Keratinocyte (primary cell): Measurements from ENCODE around the gene PHACTR2. TPM values are rescaled to one million over a fixed set of nuclear protein-coding genes. Genes with fewer than 3 reads are reported as not detected.

Experiments used
- DNase-seq: peaks from one replicate; pipeline ENCODE4 v3.0.0-alpha.2; 2011; ENCODE audit warnings: low read depth, missing footprints, low spot score
- FAIRE-seq: peaks from 2 replicates; lab custom pipeline; 2011; peaks lifted over from hg19 to GRCh38; lab: Jason Lieb, UNC
- H2AFZ ChIP-seq: 2 replicates; pipeline ENCODE4 v1.6.0; 2012; ENCODE audit warnings: low read length, control low read depth, inconsistent platforms; ENCODE audit not compliant: control insufficient read depth
- H3K27ac ChIP-seq: 2 replicates; pipeline ENCODE4 v1.5.1; 2011; ENCODE audit warnings: low read length; ENCODE audit not compliant: control insufficient read depth, insufficient read depth
- H3K27me3 ChIP-seq: 3 replicates; pipeline ENCODE4 v1.6.0; 2011; ENCODE audit warnings: low read length; ENCODE audit not compliant: control insufficient read depth, insufficient read depth; ENCODE audit errors: extremely low read depth
- H3K36me3 ChIP-seq, 2 experiments: 2 replicates in 1 of 2; 3 replicates in 1 of 2; pipeline ENCODE4 v1.5.1; 2011; ENCODE audit warnings: low read length in 2 of 2, mild to moderate bottlenecking in 1 of 2; ENCODE audit not compliant: control insufficient read depth in 2 of 2, insufficient read depth in 2 of 2; ENCODE audit errors: extremely low read depth in 1 of 2
- H3K4me1 ChIP-seq: 3 replicates; pipeline ENCODE4 v1.5.1; 2011; ENCODE audit warnings: low read length; ENCODE audit not compliant: control insufficient read depth, insufficient read depth; ENCODE audit errors: extremely low read depth
- H3K4me2 ChIP-seq: 3 replicates; pipeline ENCODE4 v1.6.0; 2011; ENCODE audit warnings: low read depth, low read length; ENCODE audit not compliant: control insufficient read depth, insufficient read depth; ENCODE audit errors: extremely low read depth
- H3K4me3 ChIP-seq, 3 experiments: fragments of 200-600 bp in 1 of 3; sonication (generic) in 1 of 3; 2 replicates in 2 of 3; 3 replicates in 1 of 3; pipeline ENCODE4 v1.5.1; 2011 to 2016; ENCODE audit warnings: low read length in 3 of 3, mild to moderate bottlenecking in 3 of 3, control low read depth in 2 of 3, inconsistent platforms in 1 of 3, low read depth in 1 of 3, mixed read lengths in 1 of 3, mixed run types in 1 of 3, moderate library complexity in 1 of 3; ENCODE audit not compliant: control insufficient read depth in 2 of 3, insufficient read depth in 2 of 3; ENCODE audit errors: extremely low read depth in 1 of 3
- H3K79me2 ChIP-seq: 2 replicates; pipeline ENCODE4 v1.6.0; 2012; ENCODE audit warnings: low read length; ENCODE audit not compliant: control insufficient read depth, insufficient read depth
- H3K9ac ChIP-seq: 3 replicates; pipeline ENCODE4 v1.6.0; 2011; ENCODE audit warnings: low read length; ENCODE audit not compliant: control insufficient read depth, insufficient read depth; ENCODE audit errors: extremely low read depth
- H3K9me1 ChIP-seq: 3 replicates; pipeline ENCODE4 v1.6.0; 2011; ENCODE audit warnings: low read length; ENCODE audit not compliant: control insufficient read depth, insufficient read depth; ENCODE audit errors: extremely low read depth
- H3K9me3 ChIP-seq: 2 replicates; pipeline ENCODE4 v1.5.1; 2012; ENCODE audit warnings: low read depth, low read length; ENCODE audit not compliant: control insufficient read depth
- H4K20me1 ChIP-seq: 3 replicates; pipeline ENCODE4 v1.6.0; 2011; ENCODE audit warnings: low read length; ENCODE audit not compliant: control insufficient read depth, insufficient read depth; ENCODE audit errors: extremely low read depth
- EZH2 ChIP-seq: IDR thresholded peaks from one replicate; pipeline ENCODE4 v1.6.1; 2012; ENCODE audit warnings: inconsistent platforms, mild to moderate bottlenecking, low read length, moderate library complexity
- dilution Hi-C: fragments of 300-500 bp; cut with MboI; formaldehyde crosslinking; loops from one replicate; pipeline ENCODE4 v1.7.0; 2020; ENCODE audit warnings: low sequenced_read_pairs; ENCODE audit not compliant: extremely low pct_ligation_motif_present
- polyA plus RNA-seq, 5 experiments: library from polyadenylated mRNA; depleted of rRNA in 3 of 5; stranded (reverse) in 3 of 5; stranded (forward) in 1 of 5; unstranded in 1 of 5; fragments of >200 nt; gene quantifications; 1 replicate in 1 of 5; 2 replicates in 3 of 5; 3 replicates in 1 of 5; pipeline versions ENCODE4 v1.2.1 to v1.2.3, GENCODE V29; 2011 to 2012; ENCODE audit warnings: missing spikeins in 2 of 5, low read depth in 1 of 5, low replicate concordance in 1 of 5
- TF ChIP-seq, protein P1 (sequence below), 3 experiments: IDR thresholded peaks in 1 of 3; conservative IDR thresholded peaks in 1 of 3; optimal IDR thresholded peaks in 1 of 3; 2 replicates in 2 of 3; 3 replicates in 1 of 3; pipeline versions ENCODE3 to v1.5.1; 2011; ENCODE audit warnings: low read length in 3 of 3, mild to moderate bottlenecking in 3 of 3, moderate library complexity in 2 of 3, control low read depth in 1 of 3, inconsistent platforms in 1 of 3; ENCODE audit not compliant: insufficient read depth in 2 of 3; ENCODE audit errors: extremely low read depth in 1 of 3

The PHACTR2 gene
- polyA plus RNA-seq, 1 donor (not counting 4 experiments of a cell fraction or from before 2014, with no cell fraction given): 9.4 TPM

DNA sequence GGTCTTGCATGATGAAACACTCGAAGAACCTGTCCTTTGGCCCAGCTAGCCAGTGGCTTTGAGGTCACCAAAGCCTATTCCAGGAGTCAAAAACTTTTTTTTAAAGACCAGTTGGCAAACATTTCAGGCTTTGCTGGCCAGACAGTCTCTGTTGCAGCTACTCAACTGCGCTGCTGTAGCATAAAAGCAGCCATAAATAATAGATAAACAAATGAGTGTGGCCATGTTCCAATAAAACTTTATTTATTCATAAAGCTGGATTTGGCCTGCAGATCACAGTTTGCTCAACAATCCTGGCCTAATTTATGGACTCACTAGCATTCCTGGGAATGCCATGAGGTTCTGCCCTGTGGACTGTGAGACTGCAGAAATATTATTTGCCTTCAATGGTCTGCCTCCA lies 96.6 kb downstream of the PHACTR2 start:
- H3K79me2 ChIP-seq: no peaks in the 10 kb centered on the region
- DNase-seq (no peak), FAIRE-seq (no peak)
- H2AFZ ChIP-seq: no peak overlapping the region
- no peak overlapping the region for H3K4me2 ChIP-seq
- H3K36me3 ChIP-seq: peaks cover 4 to 7% of the 10 kb centered on the region in 2 experiments
- dilution Hi-C loops: no loop called here
- H3K4me1 ChIP-seq: no peaks in the 10 kb centered on the region
- no peaks in the 10 kb centered on the region for H4K20me1 ChIP-seq
- H3K9me1 ChIP-seq: no peaks in the 10 kb centered on the region
- no peaks in the 10 kb centered on the region for H3K27me3 ChIP-seq
- TF ChIP-seq, protein P1, sequence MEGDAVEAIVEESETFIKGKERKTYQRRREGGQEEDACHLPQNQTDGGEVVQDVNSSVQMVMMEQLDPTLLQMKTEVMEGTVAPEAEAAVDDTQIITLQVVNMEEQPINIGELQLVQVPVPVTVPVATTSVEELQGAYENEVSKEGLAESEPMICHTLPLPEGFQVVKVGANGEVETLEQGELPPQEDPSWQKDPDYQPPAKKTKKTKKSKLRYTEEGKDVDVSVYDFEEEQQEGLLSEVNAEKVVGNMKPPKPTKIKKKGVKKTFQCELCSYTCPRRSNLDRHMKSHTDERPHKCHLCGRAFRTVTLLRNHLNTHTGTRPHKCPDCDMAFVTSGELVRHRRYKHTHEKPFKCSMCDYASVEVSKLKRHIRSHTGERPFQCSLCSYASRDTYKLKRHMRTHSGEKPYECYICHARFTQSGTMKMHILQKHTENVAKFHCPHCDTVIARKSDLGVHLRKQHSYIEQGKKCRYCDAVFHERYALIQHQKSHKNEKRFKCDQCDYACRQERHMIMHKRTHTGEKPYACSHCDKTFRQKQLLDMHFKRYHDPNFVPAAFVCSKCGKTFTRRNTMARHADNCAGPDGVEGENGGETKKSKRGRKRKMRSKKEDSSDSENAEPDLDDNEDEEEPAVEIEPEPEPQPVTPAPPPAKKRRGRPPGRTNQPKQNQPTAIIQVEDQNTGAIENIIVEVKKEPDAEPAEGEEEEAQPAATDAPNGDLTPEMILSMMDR (optimal IDR thresholded peaks at IDR 0.05 in 1 of 3, IDR thresholded peaks at IDR 0.05 in 1 of 3, conservative IDR thresholded peaks at IDR 0.05 in 1 of 3; ENCODE audit: extremely low read depth in 1 of 3, insufficient read depth in 2 of 3, low read length in 3 of 3): no peak
- no peak for TF ChIP-seq EZH2
- no peak overlapping the region for H3K4me3 ChIP-seq
- no peak overlapping the region for H3K27ac ChIP-seq
- H3K9me3 ChIP-seq: no peaks in the 10 kb centered on the region
- no peak overlapping the region for H3K9ac ChIP-seq

DNA sequence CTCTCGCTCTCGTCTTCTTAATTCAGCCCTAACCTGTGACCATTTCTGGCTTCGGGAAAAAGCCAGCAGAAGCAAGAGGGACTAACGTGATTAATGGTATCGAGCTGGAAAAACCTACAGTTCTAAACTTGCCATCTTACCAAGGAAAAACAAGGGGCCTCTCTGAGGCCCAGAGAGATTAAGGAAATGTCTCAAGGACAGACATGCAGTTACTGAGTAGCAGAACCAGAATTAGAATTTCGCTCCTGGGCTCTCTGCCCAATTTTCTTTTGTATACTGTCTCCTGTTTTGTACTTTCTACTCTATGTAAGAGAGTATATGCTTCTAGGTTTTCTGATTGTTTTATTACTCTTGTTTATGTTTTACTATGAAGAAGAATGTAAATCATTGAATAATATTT lies 97.6 kb downstream of the PHACTR2 start:
- Histone ChIP-seq H3K79me2 (no peaks in the 10 kb centered on the region), H3K27ac (no peak overlapping the region), H3K9me3 (no peaks in the 10 kb centered on the region), H3K4me3 (no peak overlapping the region), H4K20me1 (no peaks in the 10 kb centered on the region), H3K27me3 (no peaks in the 10 kb centered on the region), H3K36me3 (peaks cover 4 to 7% of the 10 kb centered on the region in 2 experiments), H3K9me1 (no peaks in the 10 kb centered on the region), H3K4me2 (no peak overlapping the region), H3K4me1 (no peaks in the 10 kb centered on the region), H3K9ac (no peak overlapping the region), H2AFZ (no peak overlapping the region)
- no peak for DNase-seq
- TF ChIP-seq, protein P1 (optimal IDR thresholded peaks at IDR 0.05 in 1 of 3, IDR thresholded peaks at IDR 0.05 in 1 of 3, conservative IDR thresholded peaks at IDR 0.05 in 1 of 3; ENCODE audit: extremely low read depth in 1 of 3, insufficient read depth in 2 of 3, low read length in 3 of 3): no peak
- no peak for TF ChIP-seq EZH2
- no peak for FAIRE-seq
- dilution Hi-C loops: no loop called here
